Measurements from ENCODE around the gene PPP1R15B. TPM values are rescaled to one million over a fixed set of nuclear protein-coding genes. Genes with fewer than 3 reads are reported as not detected.

Gene PPP1R15B
- total RNA-seq, 4 donors from 2014 or later: 20.5 to 58.9 (median 46.4) TPM

- TF ChIP-seq CTCF (IDR thresholded peaks at IDR 0.05): no peak
- no peak for TF ChIP-seq POLR2A (IDR thresholded peaks at IDR 0.05)
- Histone ChIP-seq H3K27me3 (no peaks in the 10 kb centered on the region), H3K36me3 (no peaks in the 10 kb centered on the region), H3K4me1 (no peaks in the 10 kb centered on the region), H3K9me3 (no peaks in the 10 kb centered on the region), H3K4me3 (no peak overlapping the region), H3K27ac (no peak overlapping the region)
- intact Hi-C loops (cut with DNase I; ENCODE audit: low total_unique reads): no loop called here
- no peak for DNase-seq
Measured at GRCh38 chr1:204390751-204391466, 20.7 kb downstream of the PPP1R15B start.

DNA sequence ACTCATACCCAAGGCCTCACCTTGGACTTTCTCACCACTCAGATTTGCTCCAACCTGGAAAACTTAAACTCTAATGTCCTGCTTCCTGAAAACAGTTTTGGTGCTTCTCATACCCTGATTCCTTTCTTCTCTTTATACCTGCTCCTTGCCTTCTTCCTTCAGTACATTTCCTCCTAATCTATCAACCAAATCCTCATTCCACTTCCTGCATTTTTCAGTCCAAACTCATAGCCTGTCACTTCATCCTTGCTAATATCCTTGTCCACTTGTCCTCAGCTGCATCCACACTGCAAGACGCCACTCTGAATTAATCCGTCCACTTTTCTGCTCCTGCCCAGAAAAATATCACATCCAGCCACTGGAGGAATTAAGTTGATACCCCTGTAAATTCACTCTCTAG is 25.9 kb downstream of the PPP1R15B start:
- Histone ChIP-seq H3K4me3 (no peak overlapping the region), H3K9me3 (no peaks in the 10 kb centered on the region), H3K4me1 (no peaks in the 10 kb centered on the region), H3K36me3 (no peaks in the 10 kb centered on the region), H3K27ac (no peak overlapping the region), H3K27me3 (no peaks in the 10 kb centered on the region)
- intact Hi-C loops (cut with DNase I; ENCODE audit: low total_unique reads): no loop called here
- TF ChIP-seq CTCF (IDR thresholded peaks at IDR 0.05) (no peak), POLR2A (IDR thresholded peaks at IDR 0.05) (no peak)
- DNase-seq: no peak

DNA sequence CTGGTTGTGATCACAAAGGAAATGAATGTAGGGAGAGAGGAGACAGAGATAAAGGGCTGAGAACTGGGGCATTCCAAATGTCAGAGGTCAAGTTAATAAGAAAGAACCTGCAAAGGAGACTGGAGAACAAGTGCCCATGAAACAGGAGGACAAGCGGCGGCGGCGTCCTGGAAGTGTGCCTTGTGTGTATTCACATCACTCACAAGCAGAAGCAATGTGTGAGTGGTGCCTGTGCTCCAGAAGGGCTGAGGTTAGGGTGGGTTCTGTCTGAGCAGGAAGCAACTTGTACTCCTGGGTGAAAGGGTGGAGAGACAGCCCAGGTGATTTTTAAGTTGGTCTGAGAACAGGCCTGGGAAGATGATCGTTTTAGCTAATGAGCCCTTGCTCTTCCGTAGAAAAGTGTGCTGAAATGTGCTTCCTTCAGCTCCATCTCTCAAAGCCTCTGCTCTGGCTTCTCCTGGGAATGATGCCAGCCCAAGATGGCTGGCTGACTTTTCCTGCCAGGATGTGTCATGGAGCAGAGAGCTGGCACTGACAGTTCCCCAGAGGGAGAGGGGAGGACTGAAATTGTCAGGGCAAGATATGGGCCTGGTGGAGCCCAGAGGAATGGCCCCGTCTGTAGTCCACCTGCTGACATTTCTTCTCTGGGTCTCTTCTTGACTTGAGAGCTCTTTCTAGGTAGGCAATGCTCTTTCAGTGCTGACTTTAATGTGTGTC is 26.8 kb downstream of the PPP1R15B start:
- Histone ChIP-seq H3K4me3 (no peak overlapping the region), H3K4me1 (no peaks in the 10 kb centered on the region), H3K27ac (no peak overlapping the region), H3K36me3 (no peaks in the 10 kb centered on the region), H3K9me3 (no peaks in the 10 kb centered on the region), H3K27me3 (no peaks in the 10 kb centered on the region)
- intact Hi-C loops (cut with DNase I; ENCODE audit: low total_unique reads): no loop called here
- peak in 1 of 2 donors; percentile 30 for DNase-seq
- TF ChIP-seq POLR2A (IDR thresholded peaks at IDR 0.05) (no peak), CTCF (IDR thresholded peaks at IDR 0.05) (no peak)

- Histone ChIP-seq H3K4me3 (no peak overlapping the region), H3K27ac (no peak overlapping the region), H3K9me3 (no peaks in the 10 kb centered on the region), H3K27me3 (peaks cover under 1 to 3% of the 10 kb centered on the region in 2 donors), H3K36me3 (no peaks in the 10 kb centered on the region), H3K4me1 (no peaks in the 10 kb centered on the region)
- no peak for DNase-seq
- intact Hi-C loops (cut with DNase I; ENCODE audit: low total_unique reads): no loop called here
- TF ChIP-seq CTCF (IDR thresholded peaks at IDR 0.05): no peak
- no peak for TF ChIP-seq POLR2A (IDR thresholded peaks at IDR 0.05)
Measured at GRCh38 chr1:204383163-204383904, 28.3 kb downstream of the PPP1R15B start.

DNA sequence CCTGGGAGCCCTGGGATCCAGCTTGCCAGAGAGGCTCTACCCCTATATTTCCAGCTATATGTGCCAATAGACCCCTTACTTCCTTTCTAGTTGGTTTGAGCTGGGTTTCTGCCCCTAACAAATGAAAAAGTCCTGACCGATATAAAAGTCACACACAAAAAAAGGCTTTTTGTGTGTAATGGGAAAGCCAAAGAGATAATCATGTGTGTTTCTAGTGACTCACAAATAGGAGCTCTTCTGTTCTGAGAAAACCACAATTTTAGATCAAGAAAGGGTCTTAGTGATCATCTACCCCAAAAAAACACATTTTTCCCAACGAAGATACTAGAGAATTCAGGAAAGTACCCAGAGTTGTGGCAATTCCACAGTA is 28.9 kb downstream of the PPP1R15B start:
- DNase-seq: no peak
- peaks cover 4 to 6% of the 10 kb centered on the region in 2 donors for H3K27me3 ChIP-seq
- no peak overlapping the region for H3K27ac ChIP-seq
- intact Hi-C loops (cut with DNase I; ENCODE audit: low total_unique reads): no loop called here
- peaks cover 0 to 6% of the 10 kb centered on the region in 2 donors for H3K4me1 ChIP-seq
- H3K9me3 ChIP-seq: no peaks in the 10 kb centered on the region
- H3K4me3 ChIP-seq: no peak overlapping the region
- no peaks in the 10 kb centered on the region for H3K36me3 ChIP-seq
- TF ChIP-seq CTCF (IDR thresholded peaks at IDR 0.05) (no peak), POLR2A (IDR thresholded peaks at IDR 0.05) (no peak)

Data from uterus (tissue), 4 donors.